Left lobe of liver (tissue), 2 donors: ENCODE measurements around the gene APCDD1L. TPM values are rescaled to one million over a fixed set of nuclear protein-coding genes. Genes with fewer than 3 reads are reported as not detected.
"Not testable (repeated sequence)": the region's sequence is repeated elsewhere in the genome, so short reads cannot be mapped to it uniquely, and the experiment has no call there.

Source experiments
- ATAC-seq: fragments of 200-7000 bp; cut with Tn5 transposase; one replicate; pipeline ENCODE4 v1.9.1; 2020; ENCODE audit warnings: mild to moderate bottlenecking, moderate library complexity
- DNase-seq: peaks from one replicate; pipeline ENCODE4 v3.0.0-alpha.2; 2020; ENCODE audit warnings: low spot score
- total RNA-seq: library from RNA; stranded (reverse); gene quantifications from one replicate; pipeline ENCODE4 v1.2.1, GENCODE V29; 2021
- donor health status: DM: no; HTN: no; CAD: no; lungs with moderate emphysema.
- donor health status: DM: no; HTN: yes; CAD: no.

The APCDD1L gene
- total RNA-seq, 1 donor from 2014 or later = 0.13 TPM

- ATAC-seq (no peak), DNase-seq (no peak)
Measured at GRCh38 chr20:58420798-58421496, 94.3 kb downstream of the APCDD1L start.

GRCh38 chr20:58418949-58419748 lies 96.0 kb downstream of the APCDD1L start:
- DNase-seq = no peak
- ATAC-seq = no peak

- ATAC-seq (no peak), DNase-seq (no peak)
Measured at GRCh38 chr20:58417438-58417837, 97.8 kb downstream of the APCDD1L start.

GRCh38 chr20:58416835-58417234 lies 98.4 kb downstream of the APCDD1L start:
- ATAC-seq = no peak
- no peak for DNase-seq

DNA sequence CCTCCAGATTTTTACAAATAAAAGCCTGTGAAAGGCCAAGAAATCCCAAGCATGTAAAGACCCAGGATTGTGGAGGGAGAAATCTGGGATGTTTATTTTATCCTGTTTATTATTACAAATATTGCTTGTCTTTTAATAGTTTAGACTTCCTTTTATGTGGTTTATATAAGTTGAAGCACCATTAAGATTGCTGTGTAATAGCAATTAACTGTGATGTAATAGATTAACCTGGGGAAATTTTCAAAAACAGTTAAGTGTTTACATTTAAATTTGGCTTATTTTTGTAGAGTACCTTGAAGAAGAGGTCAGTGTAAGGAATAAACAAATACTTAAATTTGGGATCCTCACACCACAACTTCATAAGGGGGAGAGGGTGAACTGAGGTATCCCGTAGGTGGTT lies 99.1 kb downstream of the APCDD1L start:
- DNase-seq (no peak), ATAC-seq (no peak)

DNA sequence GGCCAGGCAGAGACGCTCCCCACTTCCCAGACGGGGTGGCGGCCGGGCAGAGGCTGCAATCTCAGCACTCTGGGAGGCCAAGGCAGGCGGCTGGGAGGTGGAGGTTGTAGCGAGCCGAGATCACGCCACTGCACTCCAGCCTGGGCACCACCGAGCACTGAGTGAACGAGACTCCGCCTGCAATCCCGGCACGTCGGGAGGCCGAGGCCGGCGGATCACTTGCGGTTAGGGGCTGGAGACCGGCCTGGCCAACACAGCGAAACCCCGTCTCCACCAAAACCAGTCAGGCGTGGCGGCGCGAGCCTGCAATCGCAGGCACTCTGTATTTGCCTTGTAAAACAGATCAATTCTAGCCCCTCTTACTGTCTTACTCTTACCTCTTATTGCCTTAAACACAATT lies 100.4 kb downstream of the APCDD1L start:
- not testable (repeated sequence) for DNase-seq, ATAC-seq

DNA sequence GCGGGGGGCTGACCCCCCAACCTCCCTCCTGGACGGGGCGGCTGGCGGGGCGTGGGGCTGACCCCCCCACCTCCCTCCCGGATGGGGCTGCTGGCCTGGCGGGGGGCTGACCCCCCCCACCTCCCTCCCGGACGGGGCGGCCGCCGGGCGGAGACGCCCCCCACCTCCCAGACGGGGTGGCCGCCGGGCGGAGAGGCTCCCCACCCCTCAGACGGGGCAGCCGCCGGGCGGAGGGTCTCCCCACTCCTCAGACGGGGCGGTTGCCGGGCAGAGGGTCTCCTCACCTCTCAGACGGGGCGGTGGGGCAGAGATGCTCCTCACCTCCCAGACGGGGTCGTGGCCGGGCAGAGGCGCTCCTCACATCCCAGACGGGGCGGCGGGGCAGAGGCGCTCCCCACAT lies 101.0 kb downstream of the APCDD1L start:
- not testable (repeated sequence) for ATAC-seq, DNase-seq

Other genes starting within 250 kb of the APCDD1L start
- 8.0 TPM for gene RAB22A, start 205.7 kb downstream of the APCDD1L start, total RNA-seq
- gene VAPB, start 126.2 kb downstream of the APCDD1L start, total RNA-seq = 41.6 TPM
- gene STX16, start 135.9 kb upstream of the APCDD1L start, total RNA-seq = 25.7 TPM
- 12.8 TPM for gene NPEPL1, start 177.4 kb upstream of the APCDD1L start, total RNA-seq